ENCODE results near the gene ACP1. TPM values are rescaled to one million over a fixed set of nuclear protein-coding genes. Genes with fewer than 3 reads are reported as not detected.
"Not testable (repeated sequence)": the region's sequence is repeated elsewhere in the genome, so short reads cannot be mapped to it uniquely, and the experiment has no call there.

ACP1 gene
- total RNA-seq, 1 donor from 2014 or later, result 95.7 TPM

GRCh38 chr2:314561-315336 lies 50.0 kb downstream of the ACP1 start:
- no peak for DNase-seq

- not testable (repeated sequence) for DNase-seq
These were observed 51.2 kb downstream of the ACP1 start for GRCh38 chr2:315925-316324.

- DNase-seq, result no peak
These were observed 51.6 kb downstream of the ACP1 start for GRCh38 chr2:316381-316780.

GRCh38 chr2:317501-318424 lies 53.0 kb downstream of the ACP1 start:
- DNase-seq, result no peak

GRCh38 chr2:319059-319600 lies 54.4 kb downstream of the ACP1 start:
- no peak for DNase-seq

- DNase-seq, result no peak
These were observed 55.8 kb downstream of the ACP1 start for GRCh38 chr2:320561-320960.

- DNase-seq, result no peak
These were observed 57.6 kb downstream of the ACP1 start for GRCh38 chr2:322326-322725.

- DNase-seq, result no peak
These were observed 58.3 kb downstream of the ACP1 start for GRCh38 chr2:323035-323434.

Other genes with a start within 250 kb of the ACP1 start
- 3.6 TPM for gene FAM110C, start 218.4 kb upstream of the ACP1 start, total RNA-seq
- gene SH3YL1, start 915 bp upstream of the ACP1 start, total RNA-seq, result 65.0 TPM
- gene ALKAL2, start 23.1 kb downstream of the ACP1 start, total RNA-seq, result 1.4 TPM